Activated naive CD8-positive, alpha-beta T cell treated with anti-CD3 and anti-CD28 coated beads, Interleukin-2, amount 10 ng/mL, durations not matched to agents 7 days and 5 days (primary cell): ENCODE measurements around the gene GRIP2. TPM values are rescaled to one million over a fixed set of nuclear protein-coding genes. Genes with fewer than 3 reads are reported as not detected.

ENCODE experiments used
- ATAC-seq: fragments of 150-1000 bp; cut with Tn5 transposase; one replicate; pipeline ENCODE4 v1.10.0; 2021; ENCODE audit warnings: low read depth, moderate library complexity
- POLR2A ChIA-PET: fragments of 350-600 bp; sonication (Branson Sonifier 250); formaldehyde crosslinking; loops from one replicate; lab custom pipeline; 2021; ENCODE audit warnings: antibody characterized with exemption; lab: Charles Lee
- DNase-seq: peaks from one replicate; pipeline ENCODE4 v3.0.0; 2021
- H3K27ac Mint-ChIP-seq: one replicate; pipeline ENCODE4 v1.8.0; 2022; ENCODE audit warnings: mild to moderate bottlenecking, mixed read lengths
- H3K27me3 Mint-ChIP-seq: one replicate; pipeline ENCODE4 v1.8.0; 2022; ENCODE audit warnings: mild to moderate bottlenecking, moderate library complexity, mixed read lengths
- H3K36me3 Mint-ChIP-seq: one replicate; pipeline ENCODE4 v1.8.0; 2021; ENCODE audit warnings: mild to moderate bottlenecking, mixed read lengths
- H3K4me1 Mint-ChIP-seq: one replicate; pipeline ENCODE4 v1.8.0; 2021; ENCODE audit warnings: mixed read lengths
- H3K4me3 Mint-ChIP-seq: one replicate; pipeline ENCODE4 v1.8.0; 2022; ENCODE audit warnings: mild to moderate bottlenecking, moderate library complexity, mixed read lengths
- H3K9me3 Mint-ChIP-seq: one replicate; pipeline ENCODE4 v1.8.0; 2021; ENCODE audit warnings: mixed read lengths
- total RNA-seq, 2 experiments: library from RNA; stranded (reverse); gene quantifications; one replicate each; pipeline ENCODE4 v1.2.3, GENCODE V29; 2021

The GRIP2 gene
- total RNA-seq, 2 experiments from 2014 or later, result not detected

- H3K4me3 Mint-ChIP-seq, result no peak overlapping the region
- no peak overlapping the region for H3K27ac Mint-ChIP-seq
- DNase-seq (no peak), ATAC-seq (no peak)
- POLR2A ChIA-PET, result interaction anchor here (2.1 kb wide), 1 partner anchor 20 kb away, joined by 7 read pairs; no protein-coding TSS in a partner anchor
- H3K9me3 Mint-ChIP-seq, result no peaks in the 10 kb centered on the region
- peaks cover 2% of the 10 kb centered on the region for H3K4me1 Mint-ChIP-seq
- H3K27me3 Mint-ChIP-seq, result no peaks in the 10 kb centered on the region
- H3K36me3 Mint-ChIP-seq, result peaks cover 16% of the 10 kb centered on the region
These were observed 88.0 kb downstream of the GRIP2 start for GRCh38 chr3:14451844-14452739.

GRCh38 chr3:14450922-14451606, 89.1 kb downstream of the GRIP2 start:
- Mint-ChIP-seq H3K27me3 (no peaks in the 10 kb centered on the region), H3K36me3 (peaks cover 24% of the 10 kb centered on the region), H3K9me3 (no peaks in the 10 kb centered on the region), H3K27ac (peak overlapping the region; percentile 10), H3K4me1 (peaks cover 2% of the 10 kb centered on the region), H3K4me3 (no peak overlapping the region)
- DNase-seq, result no peak
- POLR2A ChIA-PET, result interaction anchor here (2.1 kb wide), 1 partner anchor 19 kb away, joined by 7 read pairs; no protein-coding TSS in a partner anchor
- ATAC-seq, result no peak

GRCh38 chr3:14450506-14450905, 89.6 kb downstream of the GRIP2 start:
- peaks cover 29% of the 10 kb centered on the region for H3K36me3 Mint-ChIP-seq
- ATAC-seq (no peak), DNase-seq (no peak)
- POLR2A ChIA-PET, result no interaction called here
- H3K27me3 Mint-ChIP-seq, result no peaks in the 10 kb centered on the region
- H3K4me3 Mint-ChIP-seq, result no peak overlapping the region
- H3K4me1 Mint-ChIP-seq, result peaks cover 2% of the 10 kb centered on the region
- no peaks in the 10 kb centered on the region for H3K9me3 Mint-ChIP-seq
- peak overlapping the region; percentile 10 for H3K27ac Mint-ChIP-seq

GRCh38 chr3:14448756-14449727, 91.1 kb downstream of the GRIP2 start:
- Mint-ChIP-seq H3K36me3 (peaks cover 32% of the 10 kb centered on the region), H3K4me3 (no peak overlapping the region), H3K4me1 (peaks cover 2% of the 10 kb centered on the region), H3K27ac (no peak overlapping the region), H3K9me3 (no peaks in the 10 kb centered on the region), H3K27me3 (no peaks in the 10 kb centered on the region)
- no peak for DNase-seq
- no peak for ATAC-seq
- POLR2A ChIA-PET, result interaction anchor here (1.3 kb wide), 1 partner anchor 15 kb away, joined by 3 read pairs; no protein-coding TSS in a partner anchor

- H3K4me1 Mint-ChIP-seq, result peaks cover 2% of the 10 kb centered on the region
- DNase-seq, result no peak
- peaks cover 32% of the 10 kb centered on the region for H3K36me3 Mint-ChIP-seq
- no peak overlapping the region for H3K27ac Mint-ChIP-seq
- H3K9me3 Mint-ChIP-seq, result no peaks in the 10 kb centered on the region
- no peaks in the 10 kb centered on the region for H3K27me3 Mint-ChIP-seq
- no peak for ATAC-seq
- H3K4me3 Mint-ChIP-seq, result no peak overlapping the region
- POLR2A ChIA-PET, result interaction anchor here (1.3 kb wide), 1 partner anchor 14 kb away, joined by 3 read pairs; no protein-coding TSS in a partner anchor
These were observed 92.1 kb downstream of the GRIP2 start for GRCh38 chr3:14448063-14448462.

- POLR2A ChIA-PET, result no interaction called here
- H3K9me3 Mint-ChIP-seq, result no peaks in the 10 kb centered on the region
- H3K36me3 Mint-ChIP-seq, result peaks cover 32% of the 10 kb centered on the region
- DNase-seq (no peak), ATAC-seq (no peak)
- H3K4me3 Mint-ChIP-seq, result no peak overlapping the region
- H3K27ac Mint-ChIP-seq, result no peak overlapping the region
- no peaks in the 10 kb centered on the region for H3K27me3 Mint-ChIP-seq
- H3K4me1 Mint-ChIP-seq, result peaks cover 2% of the 10 kb centered on the region
These were observed 93.1 kb downstream of the GRIP2 start for GRCh38 chr3:14446988-14447570.

DNA sequence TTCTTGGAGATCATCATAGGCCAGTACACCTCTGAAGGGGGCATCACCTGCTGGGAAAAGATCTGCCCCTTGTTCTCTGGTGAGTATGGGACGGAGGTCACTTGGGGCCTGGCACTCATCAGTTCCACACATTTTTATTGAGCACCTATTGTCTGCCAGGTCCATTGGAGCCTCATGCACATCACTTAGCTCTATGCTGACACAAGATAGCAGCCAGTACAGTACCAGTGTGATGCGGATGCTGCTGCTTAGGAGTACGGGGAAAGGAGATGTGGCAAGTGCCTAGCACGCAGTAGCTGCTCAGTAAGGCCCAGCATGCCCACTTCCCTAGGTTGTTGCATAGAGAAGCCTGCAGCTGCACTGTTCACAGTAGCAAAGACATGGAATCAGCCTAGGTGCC, 94.4 kb downstream of the GRIP2 start:
- Mint-ChIP-seq H3K27ac (no peak overlapping the region), H3K4me1 (peaks cover under 1% of the 10 kb centered on the region), H3K36me3 (peaks cover 32% of the 10 kb centered on the region)

GRCh38 chr3:14444380-14444779, 95.8 kb downstream of the GRIP2 start:
- Mint-ChIP-seq H3K9me3 (no peaks in the 10 kb centered on the region), H3K4me3 (no peak overlapping the region), H3K27ac (no peak overlapping the region), H3K36me3 (peaks cover 32% of the 10 kb centered on the region), H3K4me1 (peaks cover 2% of the 10 kb centered on the region), H3K27me3 (no peaks in the 10 kb centered on the region)
- ATAC-seq (no peak), DNase-seq (no peak)
- POLR2A ChIA-PET, result no interaction called here

More for the DNA sequence above, 94.4 kb downstream of the GRIP2 start:
- no peaks in the 10 kb centered on the region for H3K27me3 Mint-ChIP-seq
- no peak for ATAC-seq
- no peak for DNase-seq
- no peaks in the 10 kb centered on the region for H3K9me3 Mint-ChIP-seq
- H3K4me3 Mint-ChIP-seq, result no peak overlapping the region
- POLR2A ChIA-PET, result interaction anchor here (1.0 kb wide), 1 partner anchor 14 kb away, joined by 3 read pairs; no protein-coding TSS in a partner anchor

GRCh38 chr3:14441920-14442300, 98.2 kb downstream of the GRIP2 start:
- H3K4me1 Mint-ChIP-seq, result peaks cover 2% of the 10 kb centered on the region
- H3K36me3 Mint-ChIP-seq, result peaks cover 15% of the 10 kb centered on the region
- no peak overlapping the region for H3K27ac Mint-ChIP-seq
- POLR2A ChIA-PET, result interaction anchor here (1.3 kb wide), 1 partner anchor 10 kb away, joined by 5 read pairs; no protein-coding TSS in a partner anchor
- DNase-seq (no peak), ATAC-seq (no peak)
- H3K9me3 Mint-ChIP-seq, result no peaks in the 10 kb centered on the region
- H3K4me3 Mint-ChIP-seq, result no peak overlapping the region
- no peaks in the 10 kb centered on the region for H3K27me3 Mint-ChIP-seq

DNA sequence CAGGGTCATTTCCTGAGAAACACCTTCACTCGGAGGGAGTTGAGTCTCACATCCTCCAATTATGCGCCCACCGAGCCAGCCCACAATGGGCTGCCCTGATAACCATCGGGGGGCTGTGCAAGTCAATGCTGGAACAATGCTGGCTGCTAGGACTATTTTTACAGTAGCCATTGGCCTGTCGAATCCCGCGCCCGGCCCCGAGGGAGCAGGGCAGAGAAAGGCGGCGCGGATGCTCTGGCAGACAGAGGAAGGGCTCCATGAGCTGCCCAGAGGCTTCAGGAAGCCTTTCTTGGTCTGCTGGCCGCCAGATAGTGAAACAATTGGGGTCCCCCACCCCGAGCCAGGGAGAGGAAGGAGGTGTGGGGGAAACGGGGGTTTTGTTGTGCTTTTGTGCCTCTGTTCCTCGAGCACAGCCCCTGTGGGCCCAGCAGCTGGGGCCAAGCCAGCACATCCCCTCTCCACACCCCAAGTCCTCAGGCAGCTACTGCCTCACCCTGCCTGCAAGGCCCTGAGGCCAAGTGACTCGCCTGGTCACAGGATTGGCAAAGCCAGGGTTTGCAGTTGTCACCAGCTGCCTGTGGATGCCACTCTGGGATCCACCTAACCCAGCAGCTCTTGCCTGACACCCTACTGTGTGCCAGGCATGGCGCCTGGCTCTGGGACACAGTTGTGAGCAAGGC, 98.8 kb downstream of the GRIP2 start:
- Mint-ChIP-seq H3K36me3 (peaks cover 13% of the 10 kb centered on the region), H3K27me3 (no peaks in the 10 kb centered on the region), H3K9me3 (no peaks in the 10 kb centered on the region), H3K27ac (no peak overlapping the region), H3K4me3 (no peak overlapping the region), H3K4me1 (peaks cover 4% of the 10 kb centered on the region)
- POLR2A ChIA-PET, result interaction anchor here (1.3 kb wide), 1 partner anchor 9 kb away, joined by 5 read pairs; no protein-coding TSS in a partner anchor
- DNase-seq (no peak), ATAC-seq (peak; percentile 30)

- Mint-ChIP-seq H3K27ac (peak overlapping the region; percentile 31), H3K36me3 (peaks cover 8% of the 10 kb centered on the region), H3K4me3 (no peak overlapping the region), H3K9me3 (no peaks in the 10 kb centered on the region), H3K27me3 (no peaks in the 10 kb centered on the region), H3K4me1 (peaks cover 4% of the 10 kb centered on the region)
- ATAC-seq, result no peak
- POLR2A ChIA-PET, result no interaction called here
- DNase-seq, result no peak
These were observed 99.5 kb downstream of the GRIP2 start for GRCh38 chr3:14440531-14441239.
